HG03432 (cell line): ENCODE measurements around the gene GAB2.
A peak's percentile ranks its signal among the peaks of the same experiment; 100 is the strongest.

Experiments used
- ATAC-seq: cut with Tn5 transposase; IDR thresholded peaks from one replicate; pipeline ENCODE4 v1.9.1; 2021; ENCODE audit warnings: mild to moderate bottlenecking, moderate library complexity; ENCODE audit not compliant: unreplicated experiment

GAB2 gene

DNA sequence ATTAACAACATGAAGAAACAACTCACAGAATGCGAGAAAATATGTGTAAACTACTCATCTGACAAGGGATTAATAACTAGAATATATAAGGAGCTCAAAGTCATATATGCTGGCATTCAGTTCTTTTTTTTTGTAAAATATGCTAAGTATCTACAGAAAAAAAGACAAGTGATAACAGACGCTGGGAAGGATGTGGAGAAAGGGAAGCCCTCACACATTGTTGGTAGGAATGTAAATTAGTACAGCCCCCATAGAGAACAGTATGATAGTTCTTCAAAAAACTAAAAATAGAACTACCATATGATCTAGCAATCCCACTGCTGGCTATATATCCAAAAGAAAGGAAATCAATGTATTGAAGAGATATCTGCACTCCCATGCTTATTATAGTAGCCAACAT lies 13.8 kb downstream of the GAB2 start:
- ATAC-seq: no peak

DNA sequence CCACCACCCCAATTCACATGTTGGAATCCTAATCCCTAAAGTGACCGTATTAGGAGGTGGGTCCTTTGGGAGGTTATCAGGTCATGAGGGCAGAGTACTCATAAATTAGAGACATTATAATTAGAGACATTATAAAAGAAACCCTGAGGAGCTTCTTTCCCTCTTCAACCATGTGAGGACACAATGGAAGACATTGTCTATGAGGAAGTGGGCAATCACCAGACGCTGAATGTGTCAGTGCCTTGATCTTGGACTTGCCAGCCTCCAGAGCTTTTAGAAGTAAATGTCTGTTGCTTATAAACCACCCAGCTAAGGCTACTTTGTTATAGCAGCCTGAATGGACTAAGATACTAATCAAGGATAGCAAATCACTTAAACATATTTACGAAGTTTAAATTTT lies 14.8 kb downstream of the GAB2 start:
- ATAC-seq: no peak

DNA sequence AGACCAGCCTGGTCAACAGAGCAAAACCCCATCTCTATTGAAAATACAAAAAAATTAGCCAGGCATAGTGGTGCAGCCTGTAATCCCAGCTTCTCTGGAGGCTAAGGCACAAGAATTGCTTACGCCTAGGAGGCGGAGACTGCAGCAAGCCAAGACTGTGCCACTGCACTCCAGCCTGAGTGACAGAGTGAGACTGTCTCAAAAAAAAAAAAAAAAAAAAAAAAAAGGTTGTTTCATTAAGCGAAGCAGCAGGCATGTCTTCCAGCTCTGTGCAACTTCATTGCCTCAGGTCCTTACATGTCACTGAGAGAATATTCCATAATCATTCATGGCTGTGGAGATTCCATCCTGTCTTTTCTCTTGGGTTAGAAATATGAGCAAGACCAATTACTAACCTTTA lies 16.9 kb downstream of the GAB2 start:
- ATAC-seq: no peak

DNA sequence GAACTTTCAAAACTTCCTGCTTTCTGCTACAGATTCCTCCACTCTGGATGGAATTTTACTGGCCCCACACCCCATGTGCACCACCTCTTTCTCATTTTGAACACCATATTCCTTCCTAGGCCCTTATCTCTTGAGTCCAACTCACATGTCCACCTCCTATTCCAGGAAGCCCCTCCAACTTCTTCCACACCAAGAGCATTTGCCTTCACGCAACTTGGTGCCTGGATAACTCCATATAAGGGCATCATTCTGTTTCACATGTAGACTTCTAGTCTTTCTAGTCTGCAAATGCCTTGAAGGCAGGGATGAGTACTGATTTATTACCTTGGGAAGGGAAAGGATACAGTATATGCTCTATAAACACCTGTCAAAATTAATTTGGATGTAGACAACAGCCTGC lies 17.5 kb downstream of the GAB2 start:
- no peak for ATAC-seq

DNA sequence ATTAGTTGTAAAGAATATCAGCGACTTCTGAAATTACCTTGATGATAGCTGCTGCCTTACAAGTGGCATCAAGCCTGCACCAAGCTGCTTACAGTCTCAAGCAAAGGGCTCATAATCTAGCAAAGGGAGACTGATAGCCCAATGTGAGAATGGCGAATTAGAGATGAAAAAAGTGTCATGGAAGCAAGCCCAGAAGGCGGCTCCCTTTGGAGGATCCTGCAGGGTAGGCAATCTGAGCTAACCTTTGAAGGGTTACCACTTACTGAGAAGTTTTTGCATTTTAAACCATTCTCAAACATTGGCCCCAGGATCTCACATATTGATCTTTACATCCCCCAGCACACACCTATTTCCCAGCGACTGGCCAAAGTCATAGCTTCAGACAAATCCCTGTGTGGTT lies 18.5 kb downstream of the GAB2 start:
- no peak for ATAC-seq

DNA sequence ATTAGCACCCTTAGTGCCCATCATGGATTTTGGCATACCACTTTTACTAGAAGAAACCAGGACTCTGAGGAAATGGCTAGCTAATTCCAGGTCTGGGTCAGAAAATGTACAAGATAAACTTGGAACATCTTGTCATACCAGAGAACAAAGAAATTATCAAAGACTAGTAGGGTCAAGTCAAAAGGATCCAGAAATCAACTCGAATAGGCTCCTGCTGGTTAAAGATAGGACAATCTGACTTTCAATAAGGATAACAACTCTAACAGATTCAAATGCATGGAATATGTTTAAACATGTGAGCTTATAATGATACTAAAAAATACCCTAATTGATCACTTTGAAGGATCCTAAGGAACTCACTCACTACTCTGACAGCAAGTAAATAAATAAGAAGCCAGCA lies 18.9 kb downstream of the GAB2 start:
- ATAC-seq: no peak

DNA sequence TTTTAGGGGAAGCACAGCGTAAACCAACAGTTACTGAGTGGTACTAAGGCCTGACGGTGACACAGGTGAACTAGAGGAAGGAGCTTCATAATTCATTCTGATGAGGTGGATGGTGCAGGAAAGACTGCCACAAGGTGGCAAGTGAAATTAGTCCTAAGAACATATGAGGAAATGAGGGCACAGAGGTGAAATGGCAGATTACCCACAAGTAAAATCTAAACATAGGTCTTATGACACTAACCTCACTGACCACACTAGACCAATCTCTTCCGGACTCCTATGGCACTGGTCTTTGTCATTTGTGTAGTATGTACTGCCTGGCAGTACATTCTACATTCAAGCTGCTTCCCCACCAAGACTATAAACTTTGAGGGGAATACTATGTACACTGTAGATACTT lies 20.2 kb downstream of the GAB2 start:
- ATAC-seq: peak; percentile 94

DNA sequence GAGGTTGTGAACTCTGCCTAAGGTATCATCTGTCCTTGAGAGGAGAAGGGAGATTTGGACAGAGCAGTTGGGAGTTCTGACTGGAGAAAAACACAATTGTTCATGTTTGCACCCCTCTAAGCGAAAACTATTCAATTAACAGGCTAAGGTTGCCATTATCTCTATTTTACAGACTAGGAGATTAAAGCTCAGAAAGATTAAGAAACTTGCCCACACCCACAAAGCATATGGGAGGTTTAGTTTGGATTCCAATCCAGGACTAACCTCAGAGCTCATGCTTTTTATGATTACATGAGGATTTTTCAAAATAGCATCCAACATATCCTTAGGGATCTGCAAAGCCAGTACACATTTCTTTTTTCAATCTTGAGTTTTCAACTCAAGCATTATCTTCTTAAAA lies 22.0 kb downstream of the GAB2 start:
- ATAC-seq: no peak

DNA sequence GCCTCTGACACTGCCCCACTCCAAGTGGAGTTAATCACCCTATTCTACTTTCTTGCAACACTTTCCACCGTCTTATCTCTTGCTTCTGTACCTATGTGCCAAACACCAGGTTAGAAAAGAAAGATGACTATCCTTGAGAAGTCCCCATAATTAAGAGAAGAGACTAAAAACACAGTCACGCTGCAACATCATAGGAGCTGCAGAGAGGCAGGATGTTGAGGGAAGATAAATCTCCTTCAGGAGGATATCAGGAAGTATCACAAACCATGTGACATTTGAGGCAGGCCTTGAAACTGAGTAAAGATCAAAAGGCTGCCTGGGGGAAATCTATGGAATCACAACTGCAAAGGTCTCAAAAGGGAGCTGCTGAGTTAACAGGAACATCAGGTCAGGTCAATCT lies 24.8 kb downstream of the GAB2 start:
- ATAC-seq: no peak

DNA sequence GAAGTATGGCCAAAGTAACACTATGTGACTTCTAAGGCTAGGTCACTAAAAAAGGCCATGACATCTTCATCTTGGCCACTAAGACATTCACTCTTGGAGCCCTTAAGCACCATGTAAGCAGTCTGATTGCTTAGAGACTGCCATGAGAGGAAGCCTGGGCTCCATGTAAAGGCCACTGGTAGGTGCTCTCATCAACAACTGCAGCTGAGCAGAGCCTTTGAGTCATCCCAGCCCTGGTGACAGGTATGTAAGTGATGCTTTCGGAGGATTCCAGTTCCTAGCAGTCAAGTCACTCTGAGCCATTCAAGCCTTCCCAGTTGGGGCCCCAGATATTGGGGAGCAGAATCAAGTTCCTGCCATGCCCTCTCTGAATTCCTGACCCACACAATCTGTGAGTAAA lies 26.2 kb downstream of the GAB2 start:
- ATAC-seq: no peak

DNA sequence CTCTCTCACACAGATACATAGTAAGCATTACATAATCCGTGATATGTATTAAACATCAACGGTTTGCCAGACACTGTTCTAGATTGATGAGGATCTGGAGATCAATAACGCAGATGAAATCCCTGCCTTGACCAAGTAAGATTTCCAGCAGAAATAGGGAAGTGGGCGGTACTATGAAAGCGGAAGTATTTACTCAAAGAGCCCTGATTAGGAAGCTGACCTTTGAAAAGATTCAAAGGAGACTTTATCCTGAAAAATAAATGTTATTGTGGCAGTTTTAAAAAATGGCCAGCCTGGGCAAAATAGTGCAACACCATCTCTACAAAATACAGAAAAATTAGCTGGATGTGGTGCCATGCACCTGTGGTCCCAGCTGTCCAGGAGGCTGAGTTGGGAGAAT lies 26.8 kb downstream of the GAB2 start:
- no peak for ATAC-seq

DNA sequence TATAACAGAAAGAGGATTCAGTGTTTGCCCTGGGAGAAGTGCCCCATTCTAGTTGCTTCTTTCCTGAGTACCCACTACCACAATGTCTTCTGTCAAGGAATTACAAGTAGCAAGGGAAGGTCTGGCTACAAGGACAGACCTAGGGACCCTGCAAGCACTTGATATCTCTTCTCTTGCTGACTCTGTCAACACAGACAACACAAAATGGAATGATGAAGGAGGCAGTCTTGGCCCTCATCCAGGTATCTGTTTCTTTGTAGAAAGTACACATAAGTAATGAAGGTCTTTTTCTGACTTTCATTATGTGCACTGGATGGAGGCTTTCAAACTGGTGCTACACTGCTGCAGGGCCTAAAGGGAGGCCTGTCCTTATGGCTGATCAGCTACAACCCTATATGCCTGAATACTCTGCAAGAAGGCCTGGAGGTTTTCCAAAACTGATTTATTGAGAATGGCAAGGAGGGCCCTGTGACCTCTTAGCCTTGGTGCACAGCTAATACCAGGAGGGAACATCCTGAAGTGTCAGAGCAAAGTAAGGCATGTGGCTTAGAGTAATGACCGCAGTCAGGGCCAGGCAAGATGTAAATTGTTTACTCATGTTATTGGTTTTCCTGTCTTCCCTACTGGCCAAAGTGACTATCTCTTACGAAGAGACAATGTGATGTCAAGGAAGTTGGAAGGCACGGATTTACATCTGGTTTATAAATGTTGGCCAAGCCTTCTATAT lies 31.2 kb downstream of the GAB2 start:
- ATAC-seq: no peak

DNA sequence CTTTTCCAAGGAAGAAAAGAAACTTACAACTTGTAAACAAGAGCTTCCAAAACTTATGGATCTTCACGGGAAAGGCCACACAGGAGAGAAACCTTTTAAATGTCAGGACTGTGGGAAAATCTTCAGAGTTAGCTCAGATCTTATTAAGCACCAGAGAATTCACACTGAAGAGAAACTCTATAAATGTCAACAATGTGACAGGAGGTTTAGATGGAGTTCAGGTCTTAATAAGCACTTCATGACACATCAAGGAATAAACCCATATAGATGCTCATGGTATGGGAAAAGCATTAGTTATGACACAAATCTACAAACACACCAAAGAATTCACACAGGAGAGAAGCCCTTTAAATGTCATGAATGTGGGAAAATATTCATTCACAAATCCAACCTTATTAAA lies 32.4 kb downstream of the GAB2 start:
- no peak for ATAC-seq

DNA sequence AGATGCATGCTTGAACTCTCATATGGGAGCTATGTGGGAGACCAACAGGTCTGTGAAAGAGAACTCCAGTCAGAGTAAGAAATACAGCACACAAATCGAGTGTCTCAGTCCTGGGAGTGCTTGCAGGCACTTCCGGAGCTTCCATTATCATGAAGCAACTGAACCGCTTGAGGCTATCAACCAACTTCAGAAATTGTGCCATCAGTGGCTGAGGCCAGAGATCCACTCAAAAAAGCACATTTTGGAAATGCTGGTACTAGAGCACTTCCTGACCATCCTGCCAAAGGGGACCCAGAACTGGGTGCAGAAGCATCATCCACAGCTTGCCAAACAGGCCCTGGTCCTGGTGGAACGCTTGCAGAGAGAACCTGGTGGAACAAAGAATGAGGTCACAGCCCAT lies 33.4 kb downstream of the GAB2 start:
- ATAC-seq: no peak

DNA sequence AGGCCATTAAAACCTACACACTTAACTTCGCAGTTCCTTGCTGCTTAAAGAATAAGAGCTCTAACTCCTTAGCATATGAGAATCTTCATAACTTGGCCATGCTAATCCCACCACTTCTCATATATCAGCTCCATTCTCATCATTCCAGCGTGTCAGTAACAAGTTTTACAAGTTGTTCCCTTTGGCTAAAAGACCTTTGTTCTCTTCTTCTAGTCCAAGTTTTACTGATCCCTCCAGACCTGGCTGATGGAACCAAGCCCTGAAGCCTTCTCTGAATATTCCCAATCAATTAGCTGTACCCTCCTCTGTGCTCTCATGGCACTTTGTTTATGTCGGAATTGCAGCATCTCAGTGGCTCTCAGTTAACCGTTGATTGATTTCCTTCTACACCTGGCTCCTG lies 35.8 kb downstream of the GAB2 start:
- ATAC-seq: no peak

DNA sequence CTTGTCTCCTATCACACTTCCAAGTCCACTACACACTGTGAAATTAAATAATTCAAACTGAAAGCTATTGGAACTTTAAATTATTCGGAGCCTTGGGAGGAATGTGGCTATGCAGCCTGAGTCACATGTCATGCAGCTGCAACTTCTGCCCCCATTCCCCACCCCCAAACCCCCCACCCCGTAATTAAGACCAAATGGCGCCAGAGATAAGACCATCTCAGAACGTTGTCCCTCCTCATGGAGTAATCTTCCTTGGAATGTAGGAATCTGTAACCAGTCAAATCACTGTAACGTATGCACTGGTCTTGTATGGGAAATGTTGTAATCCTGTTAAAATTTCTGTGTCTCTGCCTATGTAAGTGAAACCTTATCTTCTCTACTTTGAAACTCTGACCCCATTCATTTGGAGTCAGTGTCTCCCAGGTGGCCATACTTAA lies 37.0 kb downstream of the GAB2 start:
- no peak for ATAC-seq

DNA sequence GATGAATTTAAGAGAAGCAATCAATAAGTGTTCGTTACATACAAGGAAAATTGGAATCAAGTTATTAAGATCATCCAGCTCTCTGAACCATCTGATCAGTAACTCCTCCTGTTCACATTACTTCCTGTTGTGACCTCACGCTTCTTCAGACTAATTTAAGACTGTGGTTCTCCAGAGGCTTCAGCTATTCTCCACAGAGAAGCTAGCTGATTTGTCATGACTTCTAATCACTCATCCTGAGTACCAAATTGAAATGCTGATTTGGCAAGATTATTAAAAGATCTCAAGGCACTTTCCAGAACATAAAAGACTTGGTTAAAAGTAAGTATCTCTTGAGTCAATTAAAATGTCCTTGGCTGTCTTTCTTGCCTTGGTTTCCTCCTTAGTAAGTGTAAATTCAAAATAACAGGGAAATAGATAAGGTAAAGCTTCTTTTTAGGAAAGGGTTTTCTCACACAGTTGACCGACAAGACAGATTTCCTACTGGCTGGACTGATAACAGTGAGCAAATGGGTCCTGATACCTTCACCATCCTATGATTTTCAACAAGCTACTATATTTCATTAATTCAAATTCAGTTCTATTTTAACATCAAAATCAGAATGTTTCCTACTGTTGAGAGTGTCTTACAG lies 38.5 kb downstream of the GAB2 start:
- ATAC-seq: no peak

DNA sequence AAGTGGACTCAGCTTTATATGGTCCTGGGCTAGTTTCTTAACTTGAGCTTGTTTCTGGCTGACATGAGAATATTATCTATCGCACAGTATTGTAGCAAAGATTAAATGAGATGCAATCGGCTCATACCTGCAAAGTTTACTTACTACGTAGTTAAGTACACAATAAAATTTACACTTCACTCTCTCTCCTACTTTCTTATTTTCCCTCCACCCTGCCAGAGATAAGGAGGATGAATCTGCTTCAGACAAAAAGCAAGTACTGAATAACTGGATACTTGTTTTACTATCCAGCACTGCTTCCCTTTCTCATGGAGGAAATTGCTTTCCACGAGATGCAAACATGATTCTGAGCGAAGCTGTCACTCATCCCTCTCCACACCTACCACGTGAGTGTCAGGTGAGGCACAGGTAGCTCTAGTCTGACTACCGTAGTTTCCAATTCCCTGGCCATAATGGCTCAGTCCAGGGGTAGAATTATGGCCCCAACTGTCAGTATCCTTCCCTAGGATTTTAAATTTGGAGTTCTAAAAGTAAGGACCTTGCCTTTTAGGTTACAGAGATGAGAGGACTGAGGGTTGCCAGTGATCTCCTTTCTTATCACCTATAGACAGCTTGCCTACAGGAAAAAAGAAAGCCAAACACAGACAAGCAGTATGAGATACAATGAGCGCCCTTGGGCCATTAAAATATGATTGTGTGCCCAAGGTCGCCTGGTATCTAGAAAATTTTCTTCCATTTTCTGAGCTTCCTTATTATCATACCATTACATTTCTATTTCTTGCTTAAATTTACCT lies 39.8 kb downstream of the GAB2 start:
- no peak for ATAC-seq

DNA sequence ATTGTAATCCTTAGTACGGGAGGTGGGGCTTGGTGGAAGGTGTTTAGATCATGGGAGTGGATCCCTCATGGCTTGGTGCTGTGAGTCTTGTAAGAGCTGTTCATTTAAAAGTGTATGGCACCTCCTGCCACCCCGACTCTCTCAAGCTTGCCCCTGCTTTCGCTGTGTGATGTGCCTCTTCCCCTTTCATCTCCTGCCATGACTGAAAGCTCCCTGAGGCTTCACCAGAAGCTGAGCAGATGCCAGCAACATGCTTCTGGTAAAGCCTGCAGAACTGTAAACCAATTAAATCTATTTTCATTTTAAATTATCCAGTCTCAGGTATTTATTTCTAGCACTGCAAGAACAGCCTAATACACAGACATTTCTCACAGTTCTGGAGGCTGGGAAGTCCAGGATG lies 40.8 kb downstream of the GAB2 start:
- no peak for ATAC-seq

DNA sequence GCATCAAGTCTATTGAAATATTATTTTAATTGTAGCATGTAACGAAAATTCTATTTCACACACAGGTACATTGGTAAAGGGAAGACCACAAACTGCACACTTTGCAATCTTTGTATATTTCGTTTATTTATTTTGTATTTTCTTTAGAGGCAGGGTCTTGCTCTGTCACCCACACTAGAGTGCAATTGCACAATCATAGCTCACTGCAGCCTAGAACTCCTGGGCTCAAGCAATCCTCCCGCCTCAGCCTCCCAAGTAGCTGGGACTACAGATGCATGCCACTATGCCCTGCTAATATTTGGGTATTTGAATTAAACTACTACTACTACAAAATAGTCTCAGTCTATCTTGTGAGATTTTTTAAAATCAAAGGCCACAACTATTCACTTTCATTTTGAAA lies 42.7 kb downstream of the GAB2 start:
- no peak for ATAC-seq

DNA sequence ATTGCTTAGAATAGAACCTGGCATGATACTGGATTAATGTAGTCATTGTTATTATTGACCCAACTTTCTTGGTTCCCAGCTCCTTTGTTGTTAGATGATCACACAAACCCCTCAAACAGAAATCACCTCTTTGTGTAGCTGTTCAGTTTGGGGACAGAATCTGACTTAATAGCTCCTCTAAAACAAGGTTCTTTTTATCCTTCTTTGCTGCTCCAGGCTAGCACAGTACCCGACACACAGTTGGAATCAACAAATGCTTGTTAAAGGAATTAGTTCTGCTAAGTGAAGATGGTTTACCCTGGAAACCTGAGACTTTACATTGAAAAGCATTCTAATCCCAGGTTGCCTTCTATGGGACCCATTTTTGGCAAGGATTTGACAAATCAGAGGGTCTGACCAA lies 43.9 kb downstream of the GAB2 start:
- ATAC-seq: no peak

DNA sequence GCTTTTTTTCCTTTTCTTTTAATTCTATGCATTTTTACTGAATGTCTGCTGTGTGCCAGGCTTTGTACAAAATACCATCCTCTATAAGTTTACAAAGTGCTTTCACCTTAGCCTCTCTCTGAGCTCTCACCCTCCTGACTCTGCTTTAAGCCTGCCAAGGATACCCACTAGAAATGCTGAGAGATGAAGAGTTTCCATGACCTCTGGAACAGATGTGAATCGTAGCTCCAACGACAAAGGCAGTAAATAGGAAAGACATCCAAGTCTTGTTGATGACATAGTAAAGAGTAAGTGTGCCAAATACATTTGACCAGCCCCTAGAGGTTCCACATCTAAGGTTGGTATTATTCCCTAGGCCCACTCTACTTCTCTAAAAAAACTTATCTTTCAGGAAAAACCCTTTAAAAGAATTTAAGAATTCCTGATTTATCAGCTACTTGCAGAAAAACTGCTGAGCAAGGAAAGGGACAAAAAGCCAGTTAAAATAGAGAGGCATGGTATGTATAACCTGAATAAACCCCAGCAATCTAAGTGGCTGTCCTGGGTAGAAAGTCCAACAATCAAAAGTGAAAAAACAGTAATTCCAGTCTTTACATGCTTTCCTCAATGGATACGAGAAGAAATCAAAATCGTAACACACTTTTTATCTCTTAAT lies 45.4 kb downstream of the GAB2 start:
- ATAC-seq: no peak
